ENCODE measurements around the gene RELN. TPM values are rescaled to one million over a fixed set of nuclear protein-coding genes. Genes with fewer than 3 reads are reported as not detected.

The RELN gene
- total RNA-seq, 1 donor from 2014 or later = 0.19 TPM

DNA sequence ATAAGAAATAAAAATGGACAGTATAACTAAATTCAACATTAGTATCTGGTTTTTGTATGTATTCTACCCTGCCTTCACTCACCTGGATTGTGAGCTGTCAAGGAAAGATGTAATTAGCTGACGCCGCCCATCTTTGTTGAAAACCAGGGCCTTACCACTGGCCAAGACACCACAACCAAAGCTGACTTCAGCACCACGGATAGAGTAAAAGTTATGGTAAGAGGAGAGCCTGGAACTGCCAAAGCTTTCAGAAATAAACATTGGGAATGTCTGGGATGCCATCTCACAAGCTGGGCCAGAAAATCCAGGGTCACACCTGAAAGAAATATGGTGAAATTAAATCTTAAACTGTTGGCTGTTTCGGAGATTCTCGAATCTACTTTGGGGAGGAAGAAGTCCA, 353.3 kb downstream of the RELN start:
- no peak overlapping the region for H3K4me3 Mint-ChIP-seq (ENCODE audit: unreplicated experiment)
- DNase-seq (ENCODE audit: extremely low spot score, unreplicated experiment) = no peak
- peaks cover 42% of the 10 kb centered on the region for H3K4me1 Mint-ChIP-seq (ENCODE audit: unreplicated experiment)
- TF ChIP-seq, protein P1, sequence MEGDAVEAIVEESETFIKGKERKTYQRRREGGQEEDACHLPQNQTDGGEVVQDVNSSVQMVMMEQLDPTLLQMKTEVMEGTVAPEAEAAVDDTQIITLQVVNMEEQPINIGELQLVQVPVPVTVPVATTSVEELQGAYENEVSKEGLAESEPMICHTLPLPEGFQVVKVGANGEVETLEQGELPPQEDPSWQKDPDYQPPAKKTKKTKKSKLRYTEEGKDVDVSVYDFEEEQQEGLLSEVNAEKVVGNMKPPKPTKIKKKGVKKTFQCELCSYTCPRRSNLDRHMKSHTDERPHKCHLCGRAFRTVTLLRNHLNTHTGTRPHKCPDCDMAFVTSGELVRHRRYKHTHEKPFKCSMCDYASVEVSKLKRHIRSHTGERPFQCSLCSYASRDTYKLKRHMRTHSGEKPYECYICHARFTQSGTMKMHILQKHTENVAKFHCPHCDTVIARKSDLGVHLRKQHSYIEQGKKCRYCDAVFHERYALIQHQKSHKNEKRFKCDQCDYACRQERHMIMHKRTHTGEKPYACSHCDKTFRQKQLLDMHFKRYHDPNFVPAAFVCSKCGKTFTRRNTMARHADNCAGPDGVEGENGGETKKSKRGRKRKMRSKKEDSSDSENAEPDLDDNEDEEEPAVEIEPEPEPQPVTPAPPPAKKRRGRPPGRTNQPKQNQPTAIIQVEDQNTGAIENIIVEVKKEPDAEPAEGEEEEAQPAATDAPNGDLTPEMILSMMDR (IDR thresholded peaks at IDR 0.05) = no peak
- H3K36me3 Mint-ChIP-seq (ENCODE audit: unreplicated experiment) = no peaks in the 10 kb centered on the region
- no peaks in the 10 kb centered on the region for H3K27me3 Mint-ChIP-seq (ENCODE audit: unreplicated experiment)
- no peak overlapping the region for H3K27ac Mint-ChIP-seq (ENCODE audit: unreplicated experiment)
- no peaks in the 10 kb centered on the region for H3K9me3 Mint-ChIP-seq (ENCODE audit: unreplicated experiment)

DNA sequence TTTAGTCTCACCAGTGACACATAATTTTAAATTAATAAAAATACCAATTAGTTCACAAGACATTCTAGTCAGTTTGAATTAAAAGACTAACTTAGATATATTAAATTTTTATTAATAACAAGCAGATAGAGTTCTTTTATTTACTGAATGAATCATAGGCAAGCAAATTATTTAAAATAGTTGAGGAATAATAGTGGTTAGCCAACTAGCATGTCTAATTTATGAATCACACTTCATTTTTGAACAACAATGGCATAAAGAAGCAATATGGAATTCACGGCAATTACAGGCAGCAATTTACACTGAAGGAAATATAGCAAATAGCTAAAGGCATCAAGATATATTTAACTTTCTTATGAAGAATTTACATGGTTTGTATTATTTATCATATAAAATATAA, 356.5 kb downstream of the RELN start:
- Mint-ChIP-seq H3K27me3 (ENCODE audit: unreplicated experiment) (no peaks in the 10 kb centered on the region), H3K9me3 (ENCODE audit: unreplicated experiment) (peaks cover 6% of the 10 kb centered on the region), H3K36me3 (ENCODE audit: unreplicated experiment) (no peaks in the 10 kb centered on the region), H3K4me1 (ENCODE audit: unreplicated experiment) (peaks cover 27% of the 10 kb centered on the region), H3K4me3 (ENCODE audit: unreplicated experiment) (no peak overlapping the region), H3K27ac (ENCODE audit: unreplicated experiment) (no peak overlapping the region)
- DNase-seq (ENCODE audit: extremely low spot score, unreplicated experiment) = no peak
- TF ChIP-seq, protein P1 (IDR thresholded peaks at IDR 0.05) = no peak

DNA sequence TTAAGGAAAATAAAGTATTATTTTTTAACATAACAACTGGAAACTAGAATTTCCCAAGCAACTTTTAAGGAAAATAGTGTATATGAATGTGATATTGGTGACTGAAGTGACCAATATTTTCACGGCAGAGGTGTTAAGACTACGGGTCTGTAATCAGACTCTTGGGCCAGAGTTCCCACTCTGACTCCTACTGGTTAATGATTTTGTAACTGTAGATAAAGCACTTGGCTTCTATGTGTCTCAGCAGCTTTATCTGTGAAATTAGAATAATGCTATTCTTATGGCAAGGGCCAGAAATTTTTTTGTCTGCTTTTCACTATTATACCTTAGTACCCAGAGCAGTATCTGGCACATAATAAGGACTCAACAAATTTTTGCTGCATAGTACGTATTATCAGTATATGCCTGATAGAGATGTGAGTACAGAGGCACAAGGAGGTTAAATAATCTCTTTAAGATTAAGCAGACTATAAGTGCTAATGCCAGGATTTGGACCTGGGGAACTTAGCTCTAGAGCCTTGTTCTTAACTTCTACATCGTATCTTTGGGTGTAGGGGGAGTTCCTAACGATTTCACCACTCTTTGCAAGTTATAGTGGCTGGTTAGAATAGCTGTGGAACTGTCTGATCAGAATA, 357.3 kb downstream of the RELN start:
- no peak for DNase-seq (ENCODE audit: extremely low spot score, unreplicated experiment)
- H3K27me3 Mint-ChIP-seq (ENCODE audit: unreplicated experiment) = no peaks in the 10 kb centered on the region
- H3K9me3 Mint-ChIP-seq (ENCODE audit: unreplicated experiment) = peaks cover 6% of the 10 kb centered on the region
- no peaks in the 10 kb centered on the region for H3K36me3 Mint-ChIP-seq (ENCODE audit: unreplicated experiment)
- H3K27ac Mint-ChIP-seq (ENCODE audit: unreplicated experiment) = no peak overlapping the region
- TF ChIP-seq, protein P1 (IDR thresholded peaks at IDR 0.05) = no peak
- H3K4me1 Mint-ChIP-seq (ENCODE audit: unreplicated experiment) = peaks cover 24% of the 10 kb centered on the region
- no peak overlapping the region for H3K4me3 Mint-ChIP-seq (ENCODE audit: unreplicated experiment)

DNA sequence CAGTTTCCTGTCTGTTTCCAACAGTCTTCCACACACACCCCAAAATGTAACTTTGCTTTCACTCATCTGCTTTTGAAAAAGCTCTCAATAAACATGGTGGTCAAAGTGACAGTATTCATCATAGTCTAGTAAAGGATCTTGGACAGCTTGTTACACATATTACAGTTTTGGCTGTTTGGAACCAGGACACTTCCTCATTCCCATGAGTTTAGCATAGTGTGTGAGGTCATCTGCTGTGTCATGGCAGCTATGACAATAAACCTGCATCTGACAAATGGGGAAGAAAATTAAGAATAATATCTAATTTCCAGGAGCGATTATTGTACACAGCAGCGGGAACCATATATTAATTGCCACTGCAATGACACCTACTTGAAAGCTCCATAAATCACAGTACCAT, 359.1 kb downstream of the RELN start:
- peaks cover 6% of the 10 kb centered on the region for H3K9me3 Mint-ChIP-seq (ENCODE audit: unreplicated experiment)
- H3K27me3 Mint-ChIP-seq (ENCODE audit: unreplicated experiment) = no peaks in the 10 kb centered on the region
- no peaks in the 10 kb centered on the region for H3K36me3 Mint-ChIP-seq (ENCODE audit: unreplicated experiment)
- no peak overlapping the region for H3K4me3 Mint-ChIP-seq (ENCODE audit: unreplicated experiment)
- no peak overlapping the region for H3K27ac Mint-ChIP-seq (ENCODE audit: unreplicated experiment)
- TF ChIP-seq, protein P1 (IDR thresholded peaks at IDR 0.05) = no peak
- no peak for DNase-seq (ENCODE audit: extremely low spot score, unreplicated experiment)
- peaks cover 26% of the 10 kb centered on the region for H3K4me1 Mint-ChIP-seq (ENCODE audit: unreplicated experiment)

DNA sequence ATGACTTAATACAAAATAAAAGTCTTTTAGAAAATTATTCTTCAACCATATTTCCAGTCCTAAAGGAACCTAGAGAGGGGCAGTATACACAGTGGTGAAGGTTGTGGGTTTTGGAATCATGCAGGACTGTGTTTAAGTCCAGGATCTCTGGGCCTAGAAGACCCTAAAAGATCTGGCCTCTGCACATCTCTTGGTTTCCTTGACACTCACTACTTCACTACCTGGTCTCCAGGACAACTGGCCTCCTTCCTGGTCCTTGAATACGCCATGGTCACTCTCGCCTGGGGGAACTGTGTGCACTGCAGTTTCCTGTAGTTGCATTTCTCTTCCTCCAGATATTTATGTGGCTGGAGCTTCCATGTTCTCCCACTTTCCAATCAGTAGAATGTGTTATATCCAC, 360.7 kb downstream of the RELN start:
- no peaks in the 10 kb centered on the region for H3K27me3 Mint-ChIP-seq (ENCODE audit: unreplicated experiment)
- no peaks in the 10 kb centered on the region for H3K36me3 Mint-ChIP-seq (ENCODE audit: unreplicated experiment)
- peaks cover 26% of the 10 kb centered on the region for H3K4me1 Mint-ChIP-seq (ENCODE audit: unreplicated experiment)

More for the DNA sequence above, 360.7 kb downstream of the RELN start:
- H3K4me3 Mint-ChIP-seq (ENCODE audit: unreplicated experiment) = no peak overlapping the region
- no peak overlapping the region for H3K27ac Mint-ChIP-seq (ENCODE audit: unreplicated experiment)
- TF ChIP-seq, protein P1 (IDR thresholded peaks at IDR 0.05) = no peak
- no peak for DNase-seq (ENCODE audit: extremely low spot score, unreplicated experiment)
- peaks cover 6% of the 10 kb centered on the region for H3K9me3 Mint-ChIP-seq (ENCODE audit: unreplicated experiment)
